DND-41 (cell line): Measurements from ENCODE around the gene OGDHL.

Source experiments
- ATAC-seq: fragments of 200-7000 bp; cut with Tn5 transposase; 3 replicates; pipeline ENCODE4 v1.9.1; 2021; ENCODE audit warnings: low read depth; ENCODE audit not compliant: insufficient read depth
- DNase-seq: peaks from one replicate; pipeline ENCODE4 v3.0.0-alpha.2; 2020
- H2AFZ ChIP-seq: 2 replicates; pipeline ENCODE4 v1.6.0; 2012; ENCODE audit warnings: low read depth, low read length
- H3K27ac ChIP-seq: 2 replicates; pipeline ENCODE4 v1.5.1; 2012; ENCODE audit warnings: low read length, inconsistent platforms
- H3K27me3 ChIP-seq: fragments of 200-600 bp; sonication (generic); 2 replicates; pipeline ENCODE4 v1.6.0; 2012; ENCODE audit warnings: low read length, mild to moderate bottlenecking, inconsistent platforms; ENCODE audit not compliant: insufficient read depth, poor library complexity
- H3K36me3 ChIP-seq: 2 replicates; pipeline ENCODE4 v1.5.1; 2012; ENCODE audit warnings: low read length, inconsistent platforms; ENCODE audit not compliant: insufficient read depth
- H3K4me1 ChIP-seq: 2 replicates; pipeline ENCODE4 v1.5.1; 2012; ENCODE audit warnings: mild to moderate bottlenecking, low read length; ENCODE audit not compliant: insufficient read depth
- H3K4me2 ChIP-seq: 2 replicates; pipeline ENCODE4 v1.6.0; 2012; ENCODE audit warnings: mild to moderate bottlenecking, moderate library complexity, low read length, inconsistent platforms; ENCODE audit not compliant: insufficient read depth
- H3K4me3 ChIP-seq, 2 experiments: fragments of 200-600 bp in 1 of 2; shearing (Covaris generic) in 1 of 2; 2 replicates each; pipeline ENCODE4 v1.5.1; 2012 to 2016; ENCODE audit warnings: inconsistent platforms in 2 of 2, low read length in 2 of 2, mild to moderate bottlenecking in 2 of 2, low read depth in 1 of 2, moderate library complexity in 1 of 2
- H3K79me2 ChIP-seq: 2 replicates; pipeline ENCODE4 v1.6.0; 2012; ENCODE audit warnings: low read length, inconsistent platforms; ENCODE audit not compliant: insufficient read depth
- H3K9ac ChIP-seq: 2 replicates; pipeline ENCODE4 v1.6.0; 2012; ENCODE audit warnings: low read depth, mild to moderate bottlenecking, inconsistent platforms, low read length, moderate library complexity
- H3K9me3 ChIP-seq: 2 replicates; pipeline ENCODE4 v1.5.1; 2012; ENCODE audit warnings: low read length, moderate library complexity, mild to moderate bottlenecking, inconsistent platforms; ENCODE audit not compliant: insufficient read depth, severe bottlenecking
- H4K20me1 ChIP-seq: 2 replicates; pipeline ENCODE4 v1.6.0; 2012; ENCODE audit warnings: low read length; ENCODE audit not compliant: insufficient read depth
- CTCF ChIP-seq: IDR thresholded peaks from 2 replicates; pipeline ENCODE4 v1.5.1; 2012; ENCODE audit warnings: borderline replicate concordance, low read length, moderate library complexity, mild to moderate bottlenecking; ENCODE audit not compliant: poor library complexity, severe bottlenecking; ENCODE audit errors: extremely low read depth
- EZH2 ChIP-seq: IDR thresholded peaks from 3 replicates; pipeline ENCODE4 v1.6.1; 2012; ENCODE audit warnings: borderline replicate concordance, low read depth, mild to moderate bottlenecking, moderate library complexity, low read length, inconsistent platforms; ENCODE audit not compliant: severe bottlenecking

Gene OGDHL

GRCh38 chr10:49713266-49713665, 48.9 kb downstream of the OGDHL start:
- H3K36me3 ChIP-seq, result no peaks in the 10 kb centered on the region
- ATAC-seq, result no peak

GRCh38 chr10:49711481-49711880, 50.6 kb downstream of the OGDHL start:
- Histone ChIP-seq H2AFZ (no peak overlapping the region), H3K9ac (no peak overlapping the region), H3K4me2 (no peak overlapping the region), H3K4me1 (no peaks in the 10 kb centered on the region), H3K27me3 (no peaks in the 10 kb centered on the region), H3K4me3 (no peak overlapping the region), H3K79me2 (no peaks in the 10 kb centered on the region), H4K20me1 (no peaks in the 10 kb centered on the region), H3K27ac (no peak overlapping the region), H3K36me3 (no peaks in the 10 kb centered on the region), H3K9me3 (no peaks in the 10 kb centered on the region)
- ATAC-seq (no peak), DNase-seq (no peak)
- no peak for TF ChIP-seq CTCF
- TF ChIP-seq EZH2, result no peak

More at GRCh38 chr10:49713266-49713665, 48.9 kb downstream of the OGDHL start:
- Histone ChIP-seq H3K4me2 (no peak overlapping the region), H3K4me3 (no peak overlapping the region), H2AFZ (no peak overlapping the region), H3K27ac (no peak overlapping the region), H3K9ac (no peak overlapping the region), H4K20me1 (no peaks in the 10 kb centered on the region), H3K79me2 (no peaks in the 10 kb centered on the region), H3K27me3 (no peaks in the 10 kb centered on the region), H3K4me1 (no peaks in the 10 kb centered on the region), H3K9me3 (no peaks in the 10 kb centered on the region)
- TF ChIP-seq EZH2 (no peak), CTCF (no peak)
- no peak for DNase-seq

GRCh38 chr10:49710966-49711365, 51.2 kb downstream of the OGDHL start:
- H3K79me2 ChIP-seq, result no peaks in the 10 kb centered on the region

More at GRCh38 chr10:49710966-49711365, 51.2 kb downstream of the OGDHL start:
- Histone ChIP-seq H4K20me1 (no peaks in the 10 kb centered on the region), H2AFZ (no peak overlapping the region), H3K9me3 (no peaks in the 10 kb centered on the region), H3K27me3 (no peaks in the 10 kb centered on the region), H3K9ac (no peak overlapping the region), H3K4me1 (no peaks in the 10 kb centered on the region), H3K27ac (no peak overlapping the region), H3K4me2 (no peak overlapping the region), H3K36me3 (no peaks in the 10 kb centered on the region), H3K4me3 (no peak overlapping the region)
- DNase-seq (no peak), ATAC-seq (no peak)
- TF ChIP-seq EZH2 (no peak), CTCF (no peak)
